DND-41 (cell line): ENCODE data around the gene ELAC2.
A peak's percentile ranks its signal among the peaks of the same experiment; 100 is the strongest.

Experiments used
- ATAC-seq: fragments of 200-7000 bp; cut with Tn5 transposase; 3 replicates; pipeline ENCODE4 v1.9.1; 2021; ENCODE audit warnings: low read depth; ENCODE audit not compliant: insufficient read depth
- DNase-seq: peaks from one replicate; pipeline ENCODE4 v3.0.0-alpha.2; 2020
- H2AFZ ChIP-seq: 2 replicates; pipeline ENCODE4 v1.6.0; 2012; ENCODE audit warnings: low read depth, low read length
- H3K27ac ChIP-seq: 2 replicates; pipeline ENCODE4 v1.5.1; 2012; ENCODE audit warnings: low read length, inconsistent platforms
- H3K27me3 ChIP-seq: fragments of 200-600 bp; sonication (generic); 2 replicates; pipeline ENCODE4 v1.6.0; 2012; ENCODE audit warnings: low read length, mild to moderate bottlenecking, inconsistent platforms; ENCODE audit not compliant: insufficient read depth, poor library complexity
- H3K36me3 ChIP-seq: 2 replicates; pipeline ENCODE4 v1.5.1; 2012; ENCODE audit warnings: low read length, inconsistent platforms; ENCODE audit not compliant: insufficient read depth
- H3K4me1 ChIP-seq: 2 replicates; pipeline ENCODE4 v1.5.1; 2012; ENCODE audit warnings: mild to moderate bottlenecking, low read length; ENCODE audit not compliant: insufficient read depth
- H3K4me2 ChIP-seq: 2 replicates; pipeline ENCODE4 v1.6.0; 2012; ENCODE audit warnings: mild to moderate bottlenecking, moderate library complexity, low read length, inconsistent platforms; ENCODE audit not compliant: insufficient read depth
- H3K4me3 ChIP-seq, 2 experiments: fragments of 200-600 bp in 1 of 2; shearing (Covaris generic) in 1 of 2; 2 replicates each; pipeline ENCODE4 v1.5.1; 2012 to 2016; ENCODE audit warnings: inconsistent platforms in 2 of 2, low read length in 2 of 2, mild to moderate bottlenecking in 2 of 2, low read depth in 1 of 2, moderate library complexity in 1 of 2
- H3K79me2 ChIP-seq: 2 replicates; pipeline ENCODE4 v1.6.0; 2012; ENCODE audit warnings: low read length, inconsistent platforms; ENCODE audit not compliant: insufficient read depth
- H3K9ac ChIP-seq: 2 replicates; pipeline ENCODE4 v1.6.0; 2012; ENCODE audit warnings: low read depth, mild to moderate bottlenecking, inconsistent platforms, low read length, moderate library complexity
- H3K9me3 ChIP-seq: 2 replicates; pipeline ENCODE4 v1.5.1; 2012; ENCODE audit warnings: low read length, moderate library complexity, mild to moderate bottlenecking, inconsistent platforms; ENCODE audit not compliant: insufficient read depth, severe bottlenecking
- H4K20me1 ChIP-seq: 2 replicates; pipeline ENCODE4 v1.6.0; 2012; ENCODE audit warnings: low read length; ENCODE audit not compliant: insufficient read depth
- EZH2 ChIP-seq: IDR thresholded peaks from 3 replicates; pipeline ENCODE4 v1.6.1; 2012; ENCODE audit warnings: borderline replicate concordance, low read depth, mild to moderate bottlenecking, moderate library complexity, low read length, inconsistent platforms; ENCODE audit not compliant: severe bottlenecking
- TF ChIP-seq, protein P1 (sequence below): IDR thresholded peaks from 2 replicates; pipeline ENCODE4 v1.5.1; 2012; ENCODE audit warnings: borderline replicate concordance, low read length, moderate library complexity, mild to moderate bottlenecking; ENCODE audit not compliant: poor library complexity, severe bottlenecking; ENCODE audit errors: extremely low read depth

The ELAC2 gene

DNA sequence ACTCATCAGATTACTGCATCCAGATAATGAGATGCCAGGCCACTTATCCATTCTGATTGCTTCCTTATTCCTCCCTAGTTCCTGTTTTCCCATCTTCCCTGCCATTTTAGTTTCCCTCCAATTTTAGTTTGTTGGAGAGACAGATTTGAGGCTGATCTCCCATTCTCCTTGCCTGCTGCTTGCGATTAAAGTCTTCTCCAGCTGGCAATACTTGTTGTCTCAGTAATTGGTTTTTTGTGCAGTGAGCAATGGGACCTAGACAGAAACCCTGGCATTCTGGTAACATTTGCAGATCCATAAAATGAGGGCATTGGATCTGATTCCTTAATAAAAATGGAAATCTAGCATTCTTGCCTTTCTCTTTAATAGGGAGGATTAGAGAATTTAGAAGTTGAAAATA is 17.6 kb upstream of the ELAC2 start:
- ATAC-seq (no peak), DNase-seq (no peak)
- no peak overlapping the region for H3K4me3 ChIP-seq
- H3K79me2 ChIP-seq: no peaks in the 10 kb centered on the region
- no peaks in the 10 kb centered on the region for H4K20me1 ChIP-seq
- no peaks in the 10 kb centered on the region for H3K4me1 ChIP-seq
- H2AFZ ChIP-seq: no peak overlapping the region
- no peaks in the 10 kb centered on the region for H3K9me3 ChIP-seq
- no peak overlapping the region for H3K9ac ChIP-seq
- TF ChIP-seq, protein P1, sequence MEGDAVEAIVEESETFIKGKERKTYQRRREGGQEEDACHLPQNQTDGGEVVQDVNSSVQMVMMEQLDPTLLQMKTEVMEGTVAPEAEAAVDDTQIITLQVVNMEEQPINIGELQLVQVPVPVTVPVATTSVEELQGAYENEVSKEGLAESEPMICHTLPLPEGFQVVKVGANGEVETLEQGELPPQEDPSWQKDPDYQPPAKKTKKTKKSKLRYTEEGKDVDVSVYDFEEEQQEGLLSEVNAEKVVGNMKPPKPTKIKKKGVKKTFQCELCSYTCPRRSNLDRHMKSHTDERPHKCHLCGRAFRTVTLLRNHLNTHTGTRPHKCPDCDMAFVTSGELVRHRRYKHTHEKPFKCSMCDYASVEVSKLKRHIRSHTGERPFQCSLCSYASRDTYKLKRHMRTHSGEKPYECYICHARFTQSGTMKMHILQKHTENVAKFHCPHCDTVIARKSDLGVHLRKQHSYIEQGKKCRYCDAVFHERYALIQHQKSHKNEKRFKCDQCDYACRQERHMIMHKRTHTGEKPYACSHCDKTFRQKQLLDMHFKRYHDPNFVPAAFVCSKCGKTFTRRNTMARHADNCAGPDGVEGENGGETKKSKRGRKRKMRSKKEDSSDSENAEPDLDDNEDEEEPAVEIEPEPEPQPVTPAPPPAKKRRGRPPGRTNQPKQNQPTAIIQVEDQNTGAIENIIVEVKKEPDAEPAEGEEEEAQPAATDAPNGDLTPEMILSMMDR: no peak
- no peak for TF ChIP-seq EZH2
- no peaks in the 10 kb centered on the region for H3K36me3 ChIP-seq
- H3K27me3 ChIP-seq: peaks cover 3% of the 10 kb centered on the region
- no peak overlapping the region for H3K27ac ChIP-seq
- no peak overlapping the region for H3K4me2 ChIP-seq

DNA sequence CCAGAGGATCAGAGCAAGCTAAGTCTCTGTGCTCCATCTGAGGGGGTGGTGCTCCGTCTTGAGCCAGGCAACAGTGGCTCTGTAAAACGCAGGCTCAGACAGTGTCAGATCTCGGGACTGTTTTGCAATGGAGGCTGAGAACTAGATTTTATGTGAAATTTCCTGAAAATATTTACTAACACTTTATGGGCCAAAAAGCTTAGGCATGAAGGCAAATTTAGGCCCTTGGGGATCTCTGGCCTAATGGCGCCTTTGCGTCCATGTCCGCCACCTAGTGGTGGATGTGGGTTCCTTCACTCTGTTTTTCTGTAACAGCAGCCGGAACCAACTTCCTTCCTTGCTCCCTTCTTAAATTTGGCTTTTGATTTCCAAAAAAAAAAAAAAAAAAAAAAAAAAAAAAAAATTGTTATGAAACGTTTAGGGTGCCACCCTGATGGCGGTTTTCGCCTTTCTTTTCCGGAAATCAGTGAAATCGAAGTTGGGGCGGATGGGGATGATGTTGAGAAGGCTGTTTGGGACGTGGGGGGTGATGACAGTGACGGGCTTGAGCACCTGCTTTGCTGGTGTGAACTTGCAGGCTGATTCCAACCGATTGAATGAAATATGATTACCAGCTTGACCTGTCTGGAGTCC is 14.0 kb upstream of the ELAC2 start:
- Histone ChIP-seq H3K4me1 (no peaks in the 10 kb centered on the region), H3K4me3 (no peak overlapping the region), H3K4me2 (no peak overlapping the region), H3K9ac (no peak overlapping the region), H3K36me3 (no peaks in the 10 kb centered on the region), H2AFZ (peak overlapping the region; percentile 50; the same call in 1 of the 2 replicates), H3K9me3 (no peaks in the 10 kb centered on the region), H3K27ac (no peak overlapping the region), H4K20me1 (no peaks in the 10 kb centered on the region), H3K79me2 (no peaks in the 10 kb centered on the region), H3K27me3 (no peaks in the 10 kb centered on the region)
- TF ChIP-seq EZH2: no peak
- TF ChIP-seq, protein P1: peak; percentile 74
- peak; percentile 48; the same call in 2 of the 3 replicates for ATAC-seq
- peak; percentile 46 for DNase-seq

DNA sequence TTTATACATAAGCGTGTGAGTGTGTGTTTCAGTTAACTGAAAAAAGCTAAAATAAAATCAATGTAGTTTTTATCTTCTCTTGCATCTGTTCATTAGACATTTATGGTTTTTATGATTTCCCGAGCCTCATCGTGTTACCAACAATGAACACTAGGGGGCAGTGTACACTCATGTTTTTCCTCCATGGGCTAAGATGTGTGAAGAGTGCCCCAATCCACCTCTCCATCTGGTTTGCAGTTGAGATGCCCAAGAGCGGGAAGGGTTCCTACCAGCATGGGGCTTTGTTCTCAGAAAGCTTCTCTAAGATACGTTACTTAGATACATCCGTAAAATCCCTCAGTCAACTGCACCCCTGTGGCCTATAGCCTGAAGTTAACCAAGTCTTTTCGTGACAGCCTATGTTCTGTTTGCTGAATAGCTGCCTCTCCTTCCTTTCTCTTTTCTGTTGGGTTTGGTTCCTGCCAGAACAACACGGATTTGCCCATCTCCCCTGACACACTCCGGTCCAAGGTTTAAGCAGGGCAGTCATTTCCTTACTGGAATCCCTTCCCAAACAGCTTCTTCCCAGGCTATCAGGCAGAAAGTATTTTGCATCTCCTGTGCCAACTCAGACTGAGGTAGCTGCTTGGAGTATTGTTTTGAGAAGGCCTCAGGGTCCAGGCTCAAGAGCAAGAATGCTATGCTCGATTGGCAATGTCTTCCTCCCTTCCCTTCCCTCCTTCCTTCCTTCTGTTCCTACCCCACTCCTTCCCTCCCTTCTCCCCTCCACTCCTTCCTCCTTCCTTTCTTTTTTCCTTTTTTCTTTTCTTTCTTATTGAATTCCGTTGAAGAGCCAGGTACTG is 12.9 kb upstream of the ELAC2 start:
- peak; percentile 51 for DNase-seq
- Histone ChIP-seq H3K9ac (no peak overlapping the region), H3K27ac (no peak overlapping the region), H3K4me3 (no peak overlapping the region), H4K20me1 (no peaks in the 10 kb centered on the region), H3K4me1 (no peaks in the 10 kb centered on the region), H3K79me2 (no peaks in the 10 kb centered on the region), H2AFZ (no peak overlapping the region), H3K9me3 (no peaks in the 10 kb centered on the region), H3K36me3 (no peaks in the 10 kb centered on the region), H3K27me3 (no peaks in the 10 kb centered on the region), H3K4me2 (no peak overlapping the region)
- ATAC-seq: peak; percentile 70
- TF ChIP-seq, protein P1: peak; percentile 84
- TF ChIP-seq EZH2: no peak
